Heart right ventricle (tissue), 16 donors: ENCODE data around the gene SLIT1. TPM values are rescaled to one million over a fixed set of nuclear protein-coding genes. Genes with fewer than 3 reads are reported as not detected.

Source experiments
- ATAC-seq, 8 donors: fragments of 200-7000 bp; cut with Tn5 transposase; one replicate each; pipeline ENCODE4 v1.9.1; 2020; ENCODE audit warnings: mild to moderate bottlenecking in 8 of 8, moderate library complexity in 8 of 8, moderate number of reproducible peaks in 1 of 8
- DNase-seq, 2 donors: peaks; one replicate each; pipeline ENCODE4 v3.0.0-alpha.2; 2020
- H3K27ac ChIP-seq, 10 donors: fragments of 200-600 bp; sonication (generic) in 2 of 10; one replicate each; pipeline versions ENCODE4 v1.5.0 to v1.8.0; 2020 to 2022; ENCODE audit warnings: mild to moderate bottlenecking in 3 of 10
- H3K27me3 ChIP-seq, 7 donors: fragments of 200-600 bp; one replicate each; pipeline ENCODE4 v1.8.0; 2021 to 2022; ENCODE audit warnings: mild to moderate bottlenecking in 2 of 7
- H3K36me3 ChIP-seq, 9 donors: fragments of 200-600 bp; sonication (generic) in 1 of 9; one replicate each; pipeline versions ENCODE4 v1.5.0 to v1.8.0; 2020 to 2022; ENCODE audit warnings: mild to moderate bottlenecking in 2 of 9
- H3K4me1 ChIP-seq, 9 donors: fragments of 200-600 bp; sonication (generic) in 1 of 9; one replicate each; pipeline versions ENCODE4 v1.5.0 to v1.8.0; 2020 to 2022; ENCODE audit warnings: mild to moderate bottlenecking in 4 of 9
- H3K4me3 ChIP-seq, 10 donors: fragments of 200-600 bp; sonication (generic) in 2 of 10; one replicate each; pipeline versions ENCODE4 v1.5.0 to v1.8.0; 2020 to 2022; ENCODE audit warnings: mild to moderate bottlenecking in 7 of 10, moderate library complexity in 2 of 10
- H3K9me3 ChIP-seq, 11 donors: fragments of 200-600 bp in 10 of 11; sonication (generic) in 2 of 11; one replicate each; pipeline versions ENCODE4 v1.5.0 to v1.8.0; 2013 to 2022; ENCODE audit warnings: mild to moderate bottlenecking in 2 of 11, control low read depth in 1 of 11, moderate library complexity in 1 of 11
- WGBS, 2 donors: extraction: QIAGEN DNeasy Blood & Tissue Kit; methylation state at CpG; one replicate each; pipeline ENCODE4 v1.1.7; 2013; ENCODE audit warnings: inconsistent platforms in 1 of 2; 5-methylcytosine and 5-hydroxymethylcytosine counted together
- intact Hi-C, 10 donors: fragments of 100-400 bp; cut with DNase I; formaldehyde crosslinking; loops; one replicate each; pipeline versions ENCODE4 v1.11.1 to v1.14.2; 2022
- polyA plus RNA-seq, 2 donors: library from polyadenylated mRNA; stranded (reverse); fragments of 200-250 nt; gene quantifications; one replicate each; pipeline ENCODE4 v1.2.3, GENCODE V29; 2013
- total RNA-seq, 10 donors: library from RNA; stranded (reverse); fragmentation: NEBNext Ultra II Directional in 3 of 10; extraction: Animal tissue kit (Norgen Biotek cat#: 25700) in 3 of 10; gene quantifications; one replicate each; pipeline versions ENCODE4 v1.2.1 to v1.2.4, GENCODE V29; 2021 to 2023
- TF ChIP-seq, protein P1 (sequence below), 9 donors: fragments of 200-600 bp; sonication (generic) in 2 of 9; IDR thresholded peaks; one replicate each; pipeline versions ENCODE4 v1.5.0 to v1.8.0; 2021 to 2022; ENCODE audit warnings: antibody characterized with exemption in 9 of 9, mild to moderate bottlenecking in 5 of 9, moderate library complexity in 1 of 9
- donor health status: Arrhythmogenic right ventricular cardiomyopathy.
- donor health status: ischemic (EF 13 %, LVEDD 7.1; RV severe dilation, severe dysfunction).
- donor health status: healthy with polysubstance abuse.
- donor health status: DM: no; HTN: yes; CAD: no.
- donor health status: DM: no; HTN: no; CAD: no.
- donor health status: ischemic (EF 25% LVEDD 6.9; RV normal size, moderate dysfunction).
- donor health status: ischemic (EF 25% LVEDD 5.7; RV mildly dilated, moderate dysfunction).
- donor health status: healthy.
- donor health status: DM: yes; HTN: yes; CAD: no.
- donor health status: Ischemic cardiomyopathy.
- donor health status: ischemic (EF 35%, LVEDD 5.7; RV mildly dilated, moderate dysfunction).
- donor health status: nonischemic (EF 11% LVEDD 7.7; RV severe dilation, severe dysfunction).
- donor health status: DM: yes; HTN: yes; CAD: no.
- donor health status: PGD.
- donor health status: ischemic (EF 29% LVEDD 5.4; RV normal size, mild dysfunction).
- donor health status: nonischemic (EF 23%, LVEDD 6.1; RV moderate dilation, normal function).

SLIT1 gene
- total and polyA plus RNA-seq, 12 donors, result 0.04 to 0.31 (median 0.13) TPM; not detected in 1

DNA sequence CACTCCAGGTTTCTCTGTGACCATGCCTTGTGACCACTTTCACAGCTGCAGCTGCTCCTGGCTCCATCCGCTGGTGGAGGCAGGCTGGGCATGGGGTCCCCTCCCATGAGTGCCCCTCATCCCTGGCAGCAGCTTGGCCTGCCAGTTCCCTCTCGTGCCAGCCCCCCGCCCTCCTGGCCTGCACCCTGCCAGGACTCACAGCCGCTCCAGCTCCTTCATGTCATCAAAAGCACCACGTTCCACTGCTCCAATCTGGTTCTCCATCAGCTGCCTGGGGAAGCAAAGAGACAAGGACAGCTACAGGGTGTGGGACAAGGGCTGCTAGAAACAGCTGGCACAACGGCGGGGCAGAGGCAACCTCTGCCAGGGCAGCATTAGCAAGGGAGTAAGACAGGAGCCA, 22.6 kb downstream of the SLIT1 start:
- H3K9me3 ChIP-seq, result no peaks in the 10 kb centered on the region
- H3K36me3 ChIP-seq, result no peaks in the 10 kb centered on the region
- WGBS, 2 donors, result 87 to 91% methylated on average over 7 of the region's 7 CpGs
- H3K4me3 ChIP-seq, result no peak overlapping the region
- no peak for ATAC-seq
- TF ChIP-seq, protein P1, sequence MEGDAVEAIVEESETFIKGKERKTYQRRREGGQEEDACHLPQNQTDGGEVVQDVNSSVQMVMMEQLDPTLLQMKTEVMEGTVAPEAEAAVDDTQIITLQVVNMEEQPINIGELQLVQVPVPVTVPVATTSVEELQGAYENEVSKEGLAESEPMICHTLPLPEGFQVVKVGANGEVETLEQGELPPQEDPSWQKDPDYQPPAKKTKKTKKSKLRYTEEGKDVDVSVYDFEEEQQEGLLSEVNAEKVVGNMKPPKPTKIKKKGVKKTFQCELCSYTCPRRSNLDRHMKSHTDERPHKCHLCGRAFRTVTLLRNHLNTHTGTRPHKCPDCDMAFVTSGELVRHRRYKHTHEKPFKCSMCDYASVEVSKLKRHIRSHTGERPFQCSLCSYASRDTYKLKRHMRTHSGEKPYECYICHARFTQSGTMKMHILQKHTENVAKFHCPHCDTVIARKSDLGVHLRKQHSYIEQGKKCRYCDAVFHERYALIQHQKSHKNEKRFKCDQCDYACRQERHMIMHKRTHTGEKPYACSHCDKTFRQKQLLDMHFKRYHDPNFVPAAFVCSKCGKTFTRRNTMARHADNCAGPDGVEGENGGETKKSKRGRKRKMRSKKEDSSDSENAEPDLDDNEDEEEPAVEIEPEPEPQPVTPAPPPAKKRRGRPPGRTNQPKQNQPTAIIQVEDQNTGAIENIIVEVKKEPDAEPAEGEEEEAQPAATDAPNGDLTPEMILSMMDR (IDR thresholded peaks at IDR 0.05), result no peak
- H3K27me3 ChIP-seq, result peaks cover 0 to 3% (median 0%) of the 10 kb centered on the region in 7 donors
- no peak for DNase-seq
- intact Hi-C loops, result no loop called here
- no peaks in the 10 kb centered on the region for H3K4me1 ChIP-seq
- H3K27ac ChIP-seq, result no peak overlapping the region

DNA sequence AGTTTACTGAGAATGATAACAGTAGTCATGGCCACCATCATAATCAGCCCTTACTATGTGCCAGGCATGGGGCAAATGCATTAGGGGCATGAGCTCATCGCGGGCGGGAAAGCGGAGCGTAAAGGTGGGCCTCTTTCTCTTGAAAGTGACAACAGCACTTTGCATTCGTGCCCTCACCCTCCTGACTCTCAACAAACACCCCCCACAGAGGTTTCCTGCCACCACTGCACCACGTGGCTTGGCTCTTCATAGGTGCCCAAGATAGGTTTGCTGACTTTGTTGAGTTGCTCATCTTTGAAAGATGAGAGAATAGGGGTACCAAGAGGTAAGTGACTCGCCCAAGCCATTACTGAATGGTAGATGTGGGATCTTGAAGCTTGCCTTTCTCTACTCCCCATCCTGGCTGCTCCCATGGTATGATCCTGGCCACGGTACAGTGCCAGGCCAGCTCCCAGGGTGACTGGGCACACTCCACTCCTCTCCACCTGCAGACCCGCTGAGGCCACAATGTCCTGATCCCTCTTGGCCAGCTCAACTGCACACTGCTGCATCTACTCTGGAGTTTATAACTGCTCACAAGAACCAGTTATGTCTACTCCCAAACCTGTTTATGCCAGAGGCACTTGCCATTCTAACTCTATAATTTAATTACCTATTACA, 26.0 kb downstream of the SLIT1 start:
- no peak for DNase-seq
- TF ChIP-seq, protein P1 (IDR thresholded peaks at IDR 0.05), result no peak
- no peak for ATAC-seq
- Histone ChIP-seq H3K27me3 (no peaks in the 10 kb centered on the region), H3K4me1 (no peaks in the 10 kb centered on the region), H3K27ac (no peak overlapping the region), H3K9me3 (no peaks in the 10 kb centered on the region), H3K36me3 (no peaks in the 10 kb centered on the region), H3K4me3 (no peak overlapping the region)
- intact Hi-C loops, result no loop called here
- WGBS, 2 donors, result 87 to 91% methylated on average over 10 of the region's 10 CpGs

DNA sequence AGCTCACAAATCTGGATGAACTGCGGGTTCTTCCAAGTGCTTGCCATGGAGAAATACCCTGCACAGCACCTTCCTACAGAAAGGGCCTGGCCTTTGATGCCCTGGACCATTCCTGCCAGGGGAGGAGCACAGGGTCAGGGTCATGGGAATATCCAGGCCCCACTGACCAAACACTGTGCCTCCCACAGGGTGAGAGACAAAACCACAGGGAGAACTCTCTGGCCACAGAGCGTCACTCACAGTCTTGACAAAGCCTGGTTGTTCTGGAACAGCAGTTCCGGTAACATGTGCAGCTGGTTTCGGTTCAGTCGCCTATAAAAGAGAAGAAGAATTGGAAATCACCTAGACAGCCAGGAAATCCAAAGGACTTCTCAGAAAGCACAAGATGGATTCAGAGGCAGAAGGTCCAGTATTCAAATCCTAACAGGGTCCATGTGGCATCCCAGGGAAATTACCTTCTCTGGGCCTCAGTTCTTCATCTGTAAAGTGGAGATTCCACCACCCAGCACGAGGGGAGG, 28.1 kb downstream of the SLIT1 start:
- no peak for DNase-seq
- H3K27me3 ChIP-seq, result no peaks in the 10 kb centered on the region
- WGBS, 2 donors, result 81 to 93% methylated on average over 6 of the region's 6 CpGs
- no peak overlapping the region for H3K27ac ChIP-seq
- intact Hi-C loops, result no loop called here
- ATAC-seq, result no peak
- no peaks in the 10 kb centered on the region for H3K9me3 ChIP-seq
- H3K36me3 ChIP-seq, result no peaks in the 10 kb centered on the region
- no peaks in the 10 kb centered on the region for H3K4me1 ChIP-seq
- H3K4me3 ChIP-seq, result no peak overlapping the region
- TF ChIP-seq, protein P1 (IDR thresholded peaks at IDR 0.05), result no peak

- H3K36me3 ChIP-seq, result no peaks in the 10 kb centered on the region
- no peak overlapping the region for H3K4me3 ChIP-seq
- intact Hi-C loops, result no loop called here
- no peak for ATAC-seq
- no peak overlapping the region for H3K27ac ChIP-seq
- TF ChIP-seq, protein P1 (IDR thresholded peaks at IDR 0.05), result no peak
- WGBS, 2 donors, result 75 to 80% methylated on average over 4 of the region's 4 CpGs
- H3K4me1 ChIP-seq, result no peaks in the 10 kb centered on the region
- H3K9me3 ChIP-seq, result no peaks in the 10 kb centered on the region
- DNase-seq, result no peak
- peaks cover 0 to 13% (median 0%) of the 10 kb centered on the region in 7 donors for H3K27me3 ChIP-seq
These were observed 31.0 kb downstream of the SLIT1 start for GRCh38 chr10:97154781-97155180.
